ENCODE measurements around the gene CTTNBP2.

DNA sequence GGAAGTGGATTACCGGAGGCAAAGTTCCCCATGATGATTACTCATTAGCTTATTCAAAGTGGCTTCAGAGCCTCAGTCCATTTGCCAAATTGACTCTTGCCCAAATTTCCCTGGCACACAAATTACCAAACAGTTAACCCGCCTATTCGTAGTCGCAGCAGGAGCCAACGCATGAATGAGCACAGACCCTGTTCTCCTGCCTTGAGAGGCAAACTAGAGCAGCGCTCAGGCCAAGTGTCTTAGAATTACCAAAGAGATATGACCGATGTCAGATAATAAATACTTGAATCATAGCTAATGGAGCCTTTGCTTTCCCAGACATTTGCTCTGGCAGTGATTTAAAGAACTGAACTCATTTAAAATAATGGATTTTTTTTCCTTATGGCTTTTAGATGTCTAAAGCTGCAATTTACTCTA is 64.9 kb downstream of the CTTNBP2 start:
- TF ChIP-seq, protein P1, sequence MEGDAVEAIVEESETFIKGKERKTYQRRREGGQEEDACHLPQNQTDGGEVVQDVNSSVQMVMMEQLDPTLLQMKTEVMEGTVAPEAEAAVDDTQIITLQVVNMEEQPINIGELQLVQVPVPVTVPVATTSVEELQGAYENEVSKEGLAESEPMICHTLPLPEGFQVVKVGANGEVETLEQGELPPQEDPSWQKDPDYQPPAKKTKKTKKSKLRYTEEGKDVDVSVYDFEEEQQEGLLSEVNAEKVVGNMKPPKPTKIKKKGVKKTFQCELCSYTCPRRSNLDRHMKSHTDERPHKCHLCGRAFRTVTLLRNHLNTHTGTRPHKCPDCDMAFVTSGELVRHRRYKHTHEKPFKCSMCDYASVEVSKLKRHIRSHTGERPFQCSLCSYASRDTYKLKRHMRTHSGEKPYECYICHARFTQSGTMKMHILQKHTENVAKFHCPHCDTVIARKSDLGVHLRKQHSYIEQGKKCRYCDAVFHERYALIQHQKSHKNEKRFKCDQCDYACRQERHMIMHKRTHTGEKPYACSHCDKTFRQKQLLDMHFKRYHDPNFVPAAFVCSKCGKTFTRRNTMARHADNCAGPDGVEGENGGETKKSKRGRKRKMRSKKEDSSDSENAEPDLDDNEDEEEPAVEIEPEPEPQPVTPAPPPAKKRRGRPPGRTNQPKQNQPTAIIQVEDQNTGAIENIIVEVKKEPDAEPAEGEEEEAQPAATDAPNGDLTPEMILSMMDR (IDR thresholded peaks at IDR 0.05), result no peak
- no peak for TF ChIP-seq POLR2A (IDR thresholded peaks at IDR 0.05)
